Activated naive CD8-positive, alpha-beta T cell treated with anti-CD3 and anti-CD28 coated beads for 36 hours (primary cell): ENCODE results near the gene IGF1. TPM values are rescaled to one million over a fixed set of nuclear protein-coding genes. Genes with fewer than 3 reads are reported as not detected.

Experiments
- DNase-seq: peaks from one replicate; pipeline ENCODE4 v3.0.0; 2021
- H3K27ac Mint-ChIP-seq: one replicate; pipeline ENCODE4 v1.8.0; 2022; ENCODE audit warnings: mild to moderate bottlenecking, moderate library complexity, mixed read lengths
- H3K27me3 Mint-ChIP-seq: one replicate; pipeline ENCODE4 v1.8.0; 2022; ENCODE audit warnings: mild to moderate bottlenecking, mixed read lengths
- H3K36me3 Mint-ChIP-seq: one replicate; pipeline ENCODE4 v1.8.0; 2021; ENCODE audit warnings: mild to moderate bottlenecking, mixed read lengths
- H3K4me1 Mint-ChIP-seq: one replicate; pipeline ENCODE4 v1.8.0; 2021; ENCODE audit warnings: mixed read lengths
- H3K4me3 Mint-ChIP-seq: one replicate; pipeline ENCODE4 v1.8.0; 2022; ENCODE audit warnings: mild to moderate bottlenecking, moderate library complexity, mixed read lengths
- H3K9me3 Mint-ChIP-seq: one replicate; pipeline ENCODE4 v1.8.0; 2022; ENCODE audit warnings: mixed read lengths
- total RNA-seq, 2 experiments: library from RNA; stranded (reverse); gene quantifications; one replicate each; pipeline ENCODE4 v1.2.3, GENCODE V29; 2021

Gene IGF1
- total RNA-seq, 2 experiments from 2014 or later: 2.1 to 2.3 TPM

DNA sequence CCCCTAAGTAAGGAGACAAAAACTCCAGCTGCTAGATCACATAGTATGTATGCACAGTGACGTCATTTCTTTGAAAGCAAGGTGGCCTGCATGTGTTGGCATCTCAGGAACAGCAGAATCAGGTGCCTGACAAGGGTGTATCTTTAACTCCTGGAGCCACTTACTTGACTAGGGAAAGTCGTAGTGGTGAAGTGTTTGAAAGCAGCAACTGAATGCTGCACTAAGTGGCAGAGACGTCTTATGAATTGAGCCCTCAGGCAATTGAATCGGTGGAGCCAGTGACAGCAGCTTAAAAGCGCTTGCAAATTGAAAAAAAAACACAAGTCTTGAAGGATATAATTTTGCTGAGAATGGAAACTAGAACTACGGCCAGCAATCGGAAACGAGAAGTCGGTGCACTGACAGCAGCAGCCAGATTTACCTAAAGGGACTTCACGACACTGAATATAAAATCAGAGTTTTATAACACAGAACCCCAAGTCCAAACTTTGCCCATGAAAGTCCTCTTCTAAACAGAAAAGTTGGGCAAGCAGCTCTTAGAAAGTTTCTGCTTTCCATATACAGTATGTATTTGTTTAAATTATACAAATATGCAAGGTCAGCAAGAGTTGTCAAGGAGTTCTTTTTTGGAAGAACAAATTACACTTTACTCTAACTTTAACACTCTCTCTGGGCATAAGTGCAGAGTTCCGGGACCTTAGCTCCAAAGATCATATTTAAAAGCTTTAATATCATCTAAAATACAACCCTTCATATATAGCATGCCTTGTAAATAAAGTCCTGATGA lies 1.1 kb downstream of the IGF1 start:
- Mint-ChIP-seq H3K36me3 (peaks cover 4% of the 10 kb centered on the region), H3K4me1 (peaks cover 56% of the 10 kb centered on the region), H3K4me3 (no peak overlapping the region), H3K9me3 (peaks cover 3% of the 10 kb centered on the region), H3K27me3 (peaks cover 7% of the 10 kb centered on the region), H3K27ac (no peak overlapping the region)
- DNase-seq: no peak

DNA sequence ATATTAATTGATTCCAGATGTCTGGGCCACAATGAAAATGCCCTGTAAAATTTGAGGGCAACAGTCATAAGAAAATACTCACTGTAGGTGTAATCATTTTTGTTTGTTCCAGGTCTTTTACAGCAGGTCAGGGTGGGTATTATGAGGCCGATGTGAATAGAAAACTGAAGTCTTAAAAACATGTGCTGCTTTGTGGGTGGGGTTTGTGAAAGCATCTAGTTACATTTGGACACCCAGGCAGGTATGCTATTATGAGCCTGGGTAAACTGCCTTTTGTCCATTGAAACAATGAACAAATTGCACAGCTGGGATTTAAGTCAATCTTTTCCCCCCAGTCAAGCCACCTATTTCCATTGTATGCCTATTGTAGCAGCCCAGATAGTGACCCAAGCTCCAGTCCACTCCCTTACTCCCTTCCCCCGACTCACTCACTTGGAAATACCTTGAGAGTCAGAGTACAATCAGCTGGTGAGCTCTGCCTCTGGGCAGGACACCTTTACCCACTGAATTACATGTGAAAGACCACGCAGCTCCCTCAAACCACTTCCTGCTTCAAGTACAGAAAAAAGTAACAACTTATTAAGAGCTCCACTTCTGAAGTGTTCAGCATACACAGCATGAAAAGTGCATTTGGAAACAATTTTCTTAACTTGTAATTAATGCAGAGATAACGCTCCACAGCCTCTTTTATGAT lies 1.8 kb downstream of the IGF1 start:
- DNase-seq: peak; percentile 57
- no peak overlapping the region for H3K27ac Mint-ChIP-seq

DNA sequence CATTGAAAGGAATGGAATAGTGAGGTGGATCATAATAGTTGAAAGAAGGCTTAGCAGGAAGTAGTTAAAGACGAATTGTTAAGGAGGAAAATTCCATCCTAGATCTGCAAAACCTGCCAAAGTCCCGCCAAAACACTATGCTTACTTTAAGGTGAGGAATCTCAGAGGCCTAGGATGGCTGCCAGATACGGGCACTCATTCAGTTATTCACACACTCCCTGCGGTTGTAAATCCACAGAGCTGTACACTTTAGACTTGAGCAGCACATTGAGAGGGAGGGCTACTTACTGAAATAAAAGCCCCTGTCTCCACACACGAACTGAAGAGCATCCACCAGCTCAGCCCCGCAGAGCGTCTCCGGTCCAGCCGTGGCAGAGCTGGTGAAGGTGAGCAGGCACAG lies 5.0 kb downstream of the IGF1 start:
- H3K9me3 Mint-ChIP-seq: no peaks in the 10 kb centered on the region
- H3K4me3 Mint-ChIP-seq: no peak overlapping the region
- peak overlapping the region; percentile 3 for H3K27ac Mint-ChIP-seq
- DNase-seq: no peak
- H3K4me1 Mint-ChIP-seq: peaks cover 42% of the 10 kb centered on the region
- H3K36me3 Mint-ChIP-seq: peaks cover 1% of the 10 kb centered on the region
- H3K27me3 Mint-ChIP-seq: peaks cover 13% of the 10 kb centered on the region

More for the DNA sequence above, 1.8 kb downstream of the IGF1 start:
- Mint-ChIP-seq H3K27me3 (peaks cover 9% of the 10 kb centered on the region), H3K4me1 (peaks cover 55% of the 10 kb centered on the region), H3K9me3 (peaks cover 3% of the 10 kb centered on the region), H3K4me3 (no peak overlapping the region), H3K36me3 (peaks cover 4% of the 10 kb centered on the region)

DNA sequence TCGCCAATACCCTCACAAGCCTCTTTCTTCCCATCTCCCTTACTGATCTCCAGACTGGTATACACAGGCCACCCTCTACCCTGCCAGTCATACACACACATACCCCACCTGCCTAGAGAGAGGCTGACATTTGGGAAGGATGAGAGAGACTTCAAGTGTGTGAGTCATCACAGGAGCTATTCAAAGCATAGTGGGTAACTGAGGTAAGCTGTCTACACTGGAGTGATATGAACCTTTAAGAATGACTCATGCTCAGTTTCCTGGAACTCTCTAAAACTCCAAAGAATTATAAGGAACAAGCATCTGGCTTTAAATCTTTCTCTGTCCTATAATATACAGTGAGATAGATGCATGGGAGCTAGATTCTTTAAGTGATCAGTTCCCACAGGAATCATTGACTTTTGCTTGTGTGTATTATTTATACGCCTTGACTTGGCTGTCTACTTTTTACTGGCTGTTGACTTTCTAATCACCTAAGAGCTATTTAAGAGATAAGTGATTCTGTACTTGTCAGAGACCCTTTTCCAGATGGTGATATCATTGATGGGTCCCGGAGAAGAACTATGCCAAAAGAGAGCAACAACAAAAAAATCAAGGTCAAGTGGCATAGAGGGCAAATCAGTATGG lies 5.8 kb downstream of the IGF1 start:
- peak; percentile 35 for DNase-seq
- Mint-ChIP-seq H3K36me3 (peaks cover 1% of the 10 kb centered on the region), H3K27ac (peak overlapping the region; percentile 50), H3K9me3 (no peaks in the 10 kb centered on the region), H3K27me3 (peaks cover 13% of the 10 kb centered on the region), H3K4me1 (peaks cover 42% of the 10 kb centered on the region), H3K4me3 (no peak overlapping the region)

DNA sequence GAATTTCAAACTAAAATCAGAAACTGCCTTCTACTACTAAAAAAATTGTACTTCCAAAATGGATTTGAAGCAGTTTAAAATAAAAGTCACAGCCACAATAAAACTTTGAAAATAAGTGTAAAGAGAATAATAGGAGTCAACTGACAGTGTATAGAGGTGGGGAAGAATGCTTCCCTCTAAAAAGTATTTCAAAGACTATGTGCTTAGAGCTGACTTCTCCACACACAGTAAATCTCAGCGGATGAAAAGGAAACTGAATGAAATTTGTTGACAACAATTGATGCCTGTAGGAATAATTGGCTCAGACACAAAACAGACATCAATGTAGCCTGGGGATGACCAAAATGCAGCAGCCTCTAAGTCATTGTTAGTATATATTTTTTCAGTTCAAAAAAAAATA lies 7.9 kb downstream of the IGF1 start:
- Mint-ChIP-seq H3K36me3 (peaks cover 1% of the 10 kb centered on the region), H3K4me1 (peaks cover 37% of the 10 kb centered on the region), H3K27me3 (peaks cover 19% of the 10 kb centered on the region), H3K9me3 (no peaks in the 10 kb centered on the region), H3K27ac (no peak overlapping the region), H3K4me3 (no peak overlapping the region)
- DNase-seq: no peak

DNA sequence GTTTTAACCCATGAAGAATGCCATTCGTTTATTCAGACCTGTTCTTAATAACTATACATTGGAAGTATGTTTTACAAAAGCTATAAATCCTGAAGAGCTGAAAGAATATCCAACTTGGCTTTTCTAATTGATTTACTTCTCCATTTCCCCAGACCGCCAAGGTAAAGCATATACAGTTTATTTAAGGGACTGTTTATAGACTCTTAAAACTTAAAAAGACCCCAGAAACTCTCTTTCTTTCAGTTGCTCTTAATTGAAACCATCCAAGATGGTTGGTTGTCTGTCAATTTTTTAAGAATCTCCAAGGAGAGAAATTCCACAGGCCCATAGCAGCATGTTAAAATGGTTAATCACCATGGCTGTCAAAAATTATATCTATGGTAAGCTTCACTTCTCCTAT lies 8.8 kb downstream of the IGF1 start:
- Mint-ChIP-seq H3K4me1 (peaks cover 28% of the 10 kb centered on the region), H3K4me3 (no peak overlapping the region), H3K27me3 (peaks cover 29% of the 10 kb centered on the region), H3K36me3 (peaks cover 1% of the 10 kb centered on the region), H3K27ac (no peak overlapping the region), H3K9me3 (no peaks in the 10 kb centered on the region)
- no peak for DNase-seq

DNA sequence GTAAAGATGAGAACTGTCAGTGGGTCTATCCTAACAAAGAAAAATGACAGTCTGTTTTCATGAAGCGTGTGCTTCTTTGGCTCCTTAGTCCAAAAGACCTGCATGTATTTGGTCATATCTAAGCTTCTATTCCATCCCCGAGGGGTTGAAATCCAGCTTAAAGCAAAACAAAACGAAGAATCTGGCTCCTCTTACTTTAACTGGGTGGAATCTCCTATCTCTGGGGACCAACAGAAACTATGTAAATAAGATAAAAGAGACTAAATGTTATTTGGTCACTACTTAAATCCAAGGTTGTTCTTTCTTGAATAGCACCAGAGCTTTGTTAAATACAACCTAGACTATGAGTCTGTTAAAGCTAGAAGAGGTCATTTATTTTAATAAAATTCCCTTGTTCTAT lies 9.4 kb downstream of the IGF1 start:
- Mint-ChIP-seq H3K27ac (no peak overlapping the region), H3K27me3 (peaks cover 34% of the 10 kb centered on the region), H3K36me3 (peaks cover 1% of the 10 kb centered on the region), H3K9me3 (no peaks in the 10 kb centered on the region), H3K4me3 (no peak overlapping the region), H3K4me1 (peaks cover 28% of the 10 kb centered on the region)
- no peak for DNase-seq

DNA sequence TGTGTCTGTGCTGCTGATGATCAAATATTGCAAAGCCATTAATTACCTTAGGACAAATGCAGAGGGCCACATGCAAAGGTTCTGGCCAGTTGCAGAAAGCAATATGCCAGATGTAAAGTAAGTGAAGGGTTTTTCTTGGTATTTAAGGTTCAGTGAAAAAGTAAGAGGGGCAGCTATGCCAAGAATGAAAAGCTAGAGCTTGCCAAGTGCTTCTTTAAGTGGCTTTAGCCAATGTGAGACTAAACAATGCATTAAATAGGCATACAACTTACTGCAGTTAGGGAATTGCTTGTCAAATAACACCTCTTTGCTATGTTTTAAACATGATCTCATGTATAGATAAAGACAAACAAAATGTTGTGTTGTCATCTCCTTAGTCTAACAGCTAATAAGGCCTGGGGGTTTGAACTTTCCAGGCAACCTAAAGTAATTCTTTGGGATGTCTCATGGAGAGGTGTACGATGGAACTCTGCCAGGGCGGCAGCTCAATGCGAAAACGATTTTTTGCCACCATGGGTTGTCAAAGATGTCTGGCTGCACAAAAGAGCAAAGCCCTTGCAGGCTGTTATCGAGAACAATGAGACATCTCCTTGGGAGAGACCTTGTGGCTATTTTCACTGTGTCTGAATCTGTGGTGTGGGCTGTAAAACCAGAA lies 12.0 kb downstream of the IGF1 start:
- Mint-ChIP-seq H3K36me3 (peaks cover 1% of the 10 kb centered on the region), H3K27ac (no peak overlapping the region), H3K4me3 (no peak overlapping the region), H3K9me3 (no peaks in the 10 kb centered on the region), H3K4me1 (peaks cover 8% of the 10 kb centered on the region), H3K27me3 (peaks cover 36% of the 10 kb centered on the region)
- no peak for DNase-seq

DNA sequence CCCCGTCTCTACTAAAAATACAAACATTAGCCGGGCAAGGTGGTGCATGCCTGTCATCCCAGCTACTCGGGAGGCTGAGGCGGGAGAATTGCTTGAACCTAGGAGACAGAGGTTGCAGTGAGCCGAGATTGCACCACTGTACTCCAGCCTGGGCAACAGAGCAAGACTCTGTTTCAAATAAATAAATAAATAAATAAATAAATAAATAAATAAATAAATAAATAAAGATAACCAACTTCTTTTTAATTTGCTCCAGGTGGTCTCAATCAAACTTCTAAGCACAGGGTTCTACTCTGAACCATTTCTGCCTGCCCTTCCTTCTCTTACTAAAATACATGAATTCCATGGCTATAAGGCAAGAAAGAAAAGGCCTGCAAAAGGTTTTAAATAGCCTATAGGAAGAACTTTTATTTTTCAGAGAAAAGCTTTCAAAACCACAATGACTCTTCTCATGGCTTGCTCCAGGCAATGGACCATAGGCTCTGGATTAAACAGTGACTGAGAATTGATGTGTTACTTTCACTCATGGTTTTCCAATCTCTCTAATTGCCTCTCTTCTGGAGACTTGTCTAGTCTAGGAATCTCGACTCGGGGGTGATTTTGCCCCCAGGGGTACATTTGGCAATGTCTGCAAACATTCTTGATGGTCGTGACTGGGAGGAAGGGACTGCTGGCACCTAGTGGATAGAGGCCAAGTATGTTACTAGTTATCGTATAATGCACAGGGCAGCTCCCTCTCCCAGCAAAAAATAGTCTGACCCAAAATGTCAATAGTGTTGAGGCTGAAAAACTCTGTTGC lies 14.4 kb downstream of the IGF1 start:
- peaks cover 36% of the 10 kb centered on the region for H3K27me3 Mint-ChIP-seq
- no peak for DNase-seq
- no peak overlapping the region for H3K27ac Mint-ChIP-seq
- H3K4me3 Mint-ChIP-seq: no peak overlapping the region
- no peaks in the 10 kb centered on the region for H3K36me3 Mint-ChIP-seq
- no peaks in the 10 kb centered on the region for H3K4me1 Mint-ChIP-seq
- H3K9me3 Mint-ChIP-seq: no peaks in the 10 kb centered on the region

DNA sequence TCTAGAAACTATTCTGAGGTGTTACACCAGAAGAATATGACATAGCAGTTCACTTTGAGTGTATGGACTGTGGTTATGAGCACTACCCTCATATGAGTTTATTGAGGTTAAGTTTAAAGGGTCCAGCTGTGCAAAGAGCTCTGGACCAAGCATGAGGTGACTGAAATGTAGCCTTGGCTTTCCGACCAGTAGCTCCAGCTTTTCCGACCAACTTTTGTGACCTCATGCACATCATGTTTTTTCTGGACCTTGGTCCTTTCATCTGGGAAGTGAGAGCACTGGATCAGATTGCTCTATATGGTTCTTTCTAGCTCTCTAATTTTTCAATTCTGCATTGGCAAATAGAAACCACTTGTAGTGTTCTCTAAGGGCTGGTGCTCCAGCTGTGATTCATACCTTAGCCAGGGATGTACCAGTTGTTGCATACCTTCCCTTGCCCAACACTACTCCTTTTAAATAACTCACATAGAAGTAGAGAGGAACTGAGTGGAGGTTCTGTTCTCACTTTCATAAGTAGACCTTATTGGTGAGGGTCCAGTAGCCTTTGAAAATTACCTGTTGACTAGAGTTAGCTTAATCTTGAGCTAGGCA lies 16.6 kb downstream of the IGF1 start:
- no peak for DNase-seq
- no peaks in the 10 kb centered on the region for H3K4me1 Mint-ChIP-seq

DNA sequence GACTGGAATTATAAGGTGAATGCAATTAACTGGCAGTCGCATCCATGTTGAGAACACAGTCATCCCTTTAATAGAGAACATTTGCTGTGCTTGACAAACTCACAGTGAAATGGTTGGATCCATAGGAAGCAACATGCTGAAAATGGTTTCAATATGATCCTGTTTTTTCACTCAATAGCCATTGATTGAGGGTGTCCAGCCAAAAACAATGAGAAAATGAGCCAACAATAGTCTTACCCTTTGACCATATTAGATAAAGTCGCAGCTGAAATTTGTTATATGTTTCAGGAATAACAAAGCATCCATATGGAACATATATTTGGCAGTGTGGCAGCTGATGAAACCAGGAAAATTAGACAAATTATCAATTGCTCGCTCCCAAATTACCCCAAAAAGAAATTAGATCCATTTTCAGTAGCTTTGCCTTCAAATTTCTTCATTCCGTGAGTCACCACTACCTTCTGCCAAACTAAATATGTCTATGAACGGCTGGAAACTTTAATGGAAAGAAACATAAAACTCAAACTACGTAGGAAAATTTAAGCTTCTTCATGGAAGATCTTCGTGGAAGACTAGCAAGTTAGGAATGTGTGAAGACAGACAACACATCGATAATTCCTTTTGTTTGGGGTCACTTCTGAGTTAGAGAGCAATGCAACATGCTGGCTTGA lies 17.4 kb downstream of the IGF1 start:
- Mint-ChIP-seq H3K36me3 (no peaks in the 10 kb centered on the region), H3K4me3 (no peak overlapping the region), H3K9me3 (no peaks in the 10 kb centered on the region), H3K27me3 (peaks cover 43% of the 10 kb centered on the region), H3K27ac (no peak overlapping the region), H3K4me1 (no peaks in the 10 kb centered on the region)
- no peak for DNase-seq

More for the DNA sequence above, 16.6 kb downstream of the IGF1 start:
- Mint-ChIP-seq H3K36me3 (no peaks in the 10 kb centered on the region), H3K27me3 (peaks cover 46% of the 10 kb centered on the region), H3K27ac (no peak overlapping the region), H3K9me3 (no peaks in the 10 kb centered on the region), H3K4me3 (no peak overlapping the region)

DNA sequence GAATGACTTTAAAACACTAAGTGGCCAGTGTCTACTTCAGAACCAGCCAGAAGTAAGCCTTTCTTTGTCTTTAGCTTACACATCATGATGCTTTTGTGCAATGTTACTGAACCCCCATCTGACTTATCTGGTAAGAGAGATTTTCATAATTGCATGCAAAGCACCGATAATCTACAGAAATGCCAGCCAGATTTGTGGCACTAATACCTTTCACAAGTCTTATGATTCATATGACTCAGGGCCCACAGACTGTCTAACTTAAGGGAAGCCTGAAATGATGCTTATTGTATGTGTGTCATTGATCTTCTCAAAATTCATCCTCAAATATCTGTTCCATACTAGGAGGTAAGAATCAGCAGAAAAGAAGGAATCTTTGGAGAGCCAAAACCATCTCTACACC lies 18.0 kb downstream of the IGF1 start:
- H3K36me3 Mint-ChIP-seq: no peaks in the 10 kb centered on the region
- H3K9me3 Mint-ChIP-seq: no peaks in the 10 kb centered on the region
- H3K4me3 Mint-ChIP-seq: no peak overlapping the region
- no peak overlapping the region for H3K27ac Mint-ChIP-seq
- H3K4me1 Mint-ChIP-seq: no peaks in the 10 kb centered on the region
- DNase-seq: no peak
- peaks cover 39% of the 10 kb centered on the region for H3K27me3 Mint-ChIP-seq

DNA sequence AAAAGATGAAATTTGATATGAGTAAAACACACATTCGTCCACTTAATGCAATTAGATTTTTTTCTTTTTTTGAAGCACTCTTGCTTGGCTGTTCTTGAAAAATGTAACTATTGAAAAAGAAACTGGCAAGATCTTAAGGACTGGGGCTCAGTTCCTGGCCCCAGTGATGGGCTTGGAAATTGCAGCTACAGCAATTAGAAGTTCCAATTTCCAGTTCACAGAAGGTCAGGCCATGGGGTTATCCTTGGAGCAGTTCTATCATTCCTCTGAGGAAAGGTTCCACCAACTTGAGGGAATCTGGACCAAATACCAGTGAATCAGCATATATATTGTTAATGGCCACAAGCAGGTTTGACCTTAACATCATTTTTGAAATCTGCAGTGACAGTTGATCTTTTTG lies 18.9 kb downstream of the IGF1 start:
- no peak for DNase-seq
- Mint-ChIP-seq H3K36me3 (no peaks in the 10 kb centered on the region), H3K27ac (no peak overlapping the region), H3K4me1 (no peaks in the 10 kb centered on the region), H3K4me3 (no peak overlapping the region), H3K27me3 (peaks cover 39% of the 10 kb centered on the region), H3K9me3 (no peaks in the 10 kb centered on the region)

DNA sequence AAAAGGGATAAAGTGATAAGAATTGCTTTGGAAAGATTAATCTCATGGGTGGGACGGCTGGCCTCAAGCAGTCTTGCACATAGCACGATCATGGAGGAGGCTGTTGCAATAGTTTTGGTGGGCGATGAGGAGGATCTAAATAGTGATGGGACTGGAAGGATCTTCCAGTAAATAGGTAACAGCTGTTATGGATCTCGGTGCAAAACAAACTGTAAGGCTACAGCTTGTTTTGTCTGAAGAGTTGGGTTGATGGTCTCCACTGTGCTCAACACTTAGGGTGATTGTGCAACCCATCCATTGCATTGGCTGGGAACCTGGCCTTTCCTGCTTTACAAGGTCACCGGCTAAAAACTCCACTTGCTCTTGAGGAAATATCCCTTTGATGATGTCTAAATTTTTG lies 21.0 kb downstream of the IGF1 start:
- Mint-ChIP-seq H3K27me3 (peaks cover 38% of the 10 kb centered on the region), H3K4me3 (no peak overlapping the region), H3K4me1 (no peaks in the 10 kb centered on the region), H3K9me3 (no peaks in the 10 kb centered on the region), H3K36me3 (no peaks in the 10 kb centered on the region), H3K27ac (no peak overlapping the region)
- no peak for DNase-seq
